ENCODE results near the gene HM13.
A peak's percentile ranks its signal among the peaks of the same experiment; 100 is the strongest.

GRCh38 chr20:31517373-31517772, 3.1 kb downstream of the HM13 start:
- TF ChIP-seq CTCF (IDR thresholded peaks at IDR 0.05; ENCODE audit: low read depth, low read length, poor library complexity, severe bottlenecking) (peak; percentile 37), EZH2phosphoT487 (IDR thresholded peaks at IDR 0.05; ENCODE audit: borderline replicate concordance, low read length) (no peak)
